K562 (cell line): ENCODE results near the gene MILR1. TPM values are rescaled to one million over a fixed set of nuclear protein-coding genes. Genes with fewer than 3 reads are reported as not detected.

ENCODE experiments used
- ATAC-seq: fragments of 200-7000 bp; cut with Tn5 transposase; 3 replicates; pipeline ENCODE4 v1.9.1; 2020; ENCODE audit warnings: moderate library complexity
- BruUV-seq: library from RNA; stranded (reverse); fragments of 400-500 nt; replicated peaks from 2 replicates; lab custom pipeline; 2021; lab: Mats Ljungman, UMichigan
- CTCF ChIA-PET: fragments of 300-600 bp; formaldehyde crosslinking; extraction: SDS; loops from one replicate; lab custom pipeline; 2021; ENCODE audit warnings: low intra/inter-chr PET ratio; lab: Yijun Ruan, JAX
- POLR2A ChIA-PET: fragments of 300-600, 350-650 bp; sonication (Branson Sonifier 250); formaldehyde crosslinking; extraction: SDS; loops from one replicate; lab custom pipeline; 2021; ENCODE audit warnings: antibody characterized with exemption, inconsistent platforms; lab: Yijun Ruan, JAX
- DNase-seq, 4 experiments: peaks; one replicate each; pipeline versions ENCODE4 v3.0.0 to v3.0.0-alpha.2; 2011 to 2018; ENCODE audit warnings: low spot score in 3 of 4, mixed read lengths in 3 of 4; ENCODE audit errors: extremely low read depth in 1 of 4
- FAIRE-seq: peaks from 2 replicates; lab custom pipeline; 2011; peaks lifted over from hg19 to GRCh38; lab: Jason Lieb, UNC
- H2AFZ ChIP-seq: 2 replicates; pipeline ENCODE4 v1.6.0; 2011; ENCODE audit warnings: low read depth, low read length, control low read depth, inconsistent platforms
- H3K27ac ChIP-seq: fragments of 200-600 bp; 3 replicates; pipeline ENCODE4 v1.8.0; 2011; ENCODE audit warnings: low read depth, mild to moderate bottlenecking, control low read depth, inconsistent platforms, low read length, moderate library complexity, mixed read lengths; ENCODE audit errors: extremely low read depth
- H3K27me3 ChIP-seq, 2 experiments: fragments of 300-600 bp in 1 of 2; 2 replicates in 1 of 2; 3 replicates in 1 of 2; pipeline versions ENCODE4 v1.6.0 to v1.8.0; 2011; ENCODE audit warnings: inconsistent platforms in 2 of 2, low read length in 2 of 2, mild to moderate bottlenecking in 1 of 2, mixed read lengths in 1 of 2, moderate library complexity in 1 of 2; ENCODE audit not compliant: control insufficient read depth in 2 of 2, insufficient read depth in 2 of 2
- H3K36me3 ChIP-seq: fragments of 300-600 bp; 3 replicates; pipeline ENCODE4 v1.8.0; 2011; ENCODE audit warnings: mild to moderate bottlenecking, low read length, inconsistent platforms; ENCODE audit not compliant: control insufficient read depth, insufficient read depth
- H3K4me1 ChIP-seq, 2 experiments: fragments of 200-600 bp in 1 of 2; replicated peaks in 1 of 2; 2 replicates in 1 of 2; 3 replicates in 1 of 2; pipeline versions ENCODE4 v1.5.1 to v1.8.0; 2011; ENCODE audit warnings: inconsistent platforms in 2 of 2, low read length in 2 of 2, mild to moderate bottlenecking in 1 of 2, mixed read lengths in 1 of 2, moderate library complexity in 1 of 2; ENCODE audit not compliant: control insufficient read depth in 2 of 2, insufficient read depth in 2 of 2
- H3K4me2 ChIP-seq: 2 replicates; pipeline ENCODE4 v1.6.1; 2011; ENCODE audit warnings: low read length, control low read depth, inconsistent platforms, mixed read lengths; ENCODE audit not compliant: insufficient read depth
- H3K4me3 ChIP-seq: fragments of 200-600 bp; sonication (generic), shearing (Covaris generic); 2 replicates; pipeline ENCODE4 v1.5.1; 2016; ENCODE audit warnings: control low read depth, inconsistent platforms
- H3K79me2 ChIP-seq: fragments of 200-600 bp; 3 replicates; pipeline ENCODE4 v1.8.0; 2011; ENCODE audit warnings: low read length, inconsistent platforms; ENCODE audit not compliant: control insufficient read depth, insufficient read depth
- H3K9ac ChIP-seq, 2 experiments: 2 replicates each; pipeline versions ENCODE4 v1.6.0 to v1.6.1; 2011; ENCODE audit warnings: low read depth in 2 of 2, low read length in 2 of 2, control low read depth in 1 of 2, inconsistent platforms in 1 of 2, mild to moderate bottlenecking in 1 of 2, mixed read lengths in 1 of 2; ENCODE audit not compliant: insufficient read depth in 1 of 2
- H3K9me1 ChIP-seq: one replicate; pipeline ENCODE4 v1.6.0; 2011; ENCODE audit warnings: inconsistent platforms, mild to moderate bottlenecking, low read length, moderate library complexity; ENCODE audit not compliant: control insufficient read depth, insufficient read depth
- H3K9me3 ChIP-seq: replicated peaks from 2 replicates; pipeline ENCODE4 v1.5.1; 2011; ENCODE audit warnings: low read depth, low read length, inconsistent platforms; ENCODE audit not compliant: control insufficient read depth, insufficient read depth
- H4K20me1 ChIP-seq: replicated peaks from 2 replicates; pipeline ENCODE4 v1.6.1; 2011; ENCODE audit warnings: low read length, inconsistent platforms, mixed read lengths; ENCODE audit not compliant: control insufficient read depth, insufficient read depth
- CEBPB ChIP-seq: fragments of 450-650 bp; IDR thresholded peaks from 2 replicates; pipeline ENCODE4 v1.6.1; 2016; ENCODE audit warnings: missing genetic modification characterization, missing compliant biosample characterization
- CTCF ChIP-seq, 3 experiments: IDR thresholded peaks in 2 of 3; conservative IDR thresholded peaks in 1 of 3; 2 replicates each; pipeline ENCODE4 v1.5.1; 2011 to 2012; ENCODE audit warnings: low read length in 3 of 3, mild to moderate bottlenecking in 3 of 3, control low read depth in 2 of 3, improper control_type of control experiment in 1 of 3, inconsistent platforms in 1 of 3, low read depth in 1 of 3, mixed read lengths in 1 of 3, moderate library complexity in 1 of 3; ENCODE audit not compliant: insufficient read depth in 2 of 3
- EGR1 ChIP-seq: fragments of 450-650 bp; conservative IDR thresholded peaks from 2 replicates; pipeline ENCODE4 v1.6.1; 2017; ENCODE audit warnings: mild to moderate bottlenecking
- KDM2B ChIP-seq: fragments of 250-450 bp; sonication (Bioruptor Pico); IDR thresholded peaks from 2 replicates; pipeline ENCODE4 v1.8.0; 2021; ENCODE audit warnings: mild to moderate bottlenecking, moderate library complexity
- NRF1 ChIP-seq, 2 experiments: fragments of 450-650 bp; IDR thresholded peaks in 1 of 2; conservative IDR thresholded peaks in 1 of 2; 2 replicates each; pipeline ENCODE4 v1.6.1; 2014; ENCODE audit warnings: mild to moderate bottlenecking in 2 of 2
- RAD21 ChIP-seq, 2 experiments: fragments of 250-450 bp in 1 of 2; fragments of 450-650 bp in 1 of 2; sonication (Bioruptor Pico) in 1 of 2; formaldehyde crosslinking in 1 of 2; IDR thresholded peaks in 1 of 2; conservative IDR thresholded peaks in 1 of 2; 2 replicates each; pipeline versions ENCODE4 v1.4.0 to v1.8.0; 2020 to 2022; ENCODE audit warnings: mild to moderate bottlenecking in 2 of 2, moderate library complexity in 1 of 2
- SRSF3 ChIP-seq: fragments of 200-400 bp; formaldehyde crosslinking; IDR thresholded peaks from 2 replicates; pipeline ENCODE4 v1.6.1; 2016; ENCODE audit warnings: mild to moderate bottlenecking, low read length, moderate library complexity; ENCODE audit not compliant: insufficient read depth
- WGBS: fragments of 100-300 bp; shearing (Covaris generic); methylation state at CpG from one replicate; pipeline ENCODE4 v1.1.6; 2016; ENCODE audit warnings: low coverage, mixed read lengths; ENCODE audit not compliant: insufficient coverage; ENCODE audit errors: missing lambda C conversion rate; 5-methylcytosine and 5-hydroxymethylcytosine counted together
- in situ Hi-C: fragments of 300-500 bp; cut with MboI; formaldehyde crosslinking; loops from 4 replicates; pipeline ENCODE4 v1.15.0; 2018; ENCODE audit warnings: inconsistent platforms, mixed read lengths
- intact Hi-C: fragments of 100-400 bp; cut with micrococcal nuclease; formaldehyde crosslinking; loops from 2 replicates; pipeline ENCODE4 v1.14.2; 2022
- polyA plus RNA-seq, 8 experiments: library from polyadenylated mRNA; depleted of rRNA in 4 of 8; stranded (reverse) in 5 of 8; unstranded in 3 of 8; fragments of >200 nt; fragmentation: Nextera tagmentation in 2 of 8; fragmentation: Illumina TruSeq in 1 of 8; extraction: Ambion mirVana in 2 of 8; extraction: Trizol in 1 of 8; gene quantifications; 2 replicates each; pipeline versions ENCODE4 v1.2.1 to v1.2.3, GENCODE V29; 2011 to 2014; ENCODE audit warnings: inconsistent platforms in 1 of 8, missing spikeins in 1 of 8
- total RNA-seq, 7 experiments: library from RNA; depleted of rRNA in 6 of 7; stranded (reverse); fragments of >200 nt in 6 of 7; fragmentation: Illumina TruSeq in 2 of 7; extraction: Trizol in 2 of 7; gene quantifications; 2 replicates each; pipeline versions ENCODE4 v1.2.1 to v1.2.3, GENCODE V29; 2011 to 2021; ENCODE audit warnings: low replicate concordance in 1 of 7

The MILR1 gene
- total and polyA plus RNA-seq, 9 of the 15 experiments (the other 6 are each of a cell fraction or from before 2014, with no cell fraction given), result 3.8 to 14.1 (median 7.1) TPM

- H3K27ac ChIP-seq, result no peak overlapping the region
- no TSS peak for BruUV-seq
- FAIRE-seq (no peak), DNase-seq (no peak), ATAC-seq (no peak)
- H3K27me3 ChIP-seq, result no peaks in the 10 kb centered on the region
- no peaks in the 10 kb centered on the region for H3K79me2 ChIP-seq
- intact Hi-C loops, result no loop called here
- TF ChIP-seq KDM2B (CRISPR knock-in tag) (no peak), NRF1 (conservative IDR thresholded peaks at IDR 0.05 in 1 of 2, IDR thresholded peaks at IDR 0.05 in 1 of 2) (no peak), EGR1 (no peak), CEBPB (0 out of 2 replicates have a peak, but pooled peaks have one; percentile 6)
- H3K9ac ChIP-seq, result no peak overlapping the region
- no peak overlapping the region for H3K4me2 ChIP-seq
- H3K36me3 ChIP-seq, result no peaks in the 10 kb centered on the region
- no peaks in the 10 kb centered on the region for H3K9me1 ChIP-seq
- ChIA-PET POLR2A (no interaction called here), CTCF (no interaction called here)
- H4K20me1 ChIP-seq, result no peaks in the 10 kb centered on the region
- WGBS, result 56% methylated on average over 3 of the region's 3 CpGs
- no peak overlapping the region for H3K4me3 ChIP-seq
- H3K9me3 ChIP-seq, result no peaks in the 10 kb centered on the region
- in situ Hi-C loops, result no loop called here
- no peak overlapping the region for H2AFZ ChIP-seq
- H3K4me1 ChIP-seq, result no peaks in the 10 kb centered on the region
These were observed 22.5 kb downstream of the MILR1 start for GRCh38 chr17:64471440-64471839.

GRCh38 chr17:64472564-64472963, 23.6 kb downstream of the MILR1 start:
- Histone ChIP-seq H3K79me2 (no peaks in the 10 kb centered on the region), H4K20me1 (no peaks in the 10 kb centered on the region), H3K9me3 (no peaks in the 10 kb centered on the region)
- DNase-seq, result no peak
- POLR2A ChIA-PET, result no interaction called here
- no TSS peak for BruUV-seq
- in situ Hi-C loops, result no loop called here
- TF ChIP-seq CTCF (IDR thresholded peaks at IDR 0.05 in 2 of 3, conservative IDR thresholded peaks at IDR 0.05 in 1 of 3; ENCODE audit: insufficient read depth in 2 of 3, low read depth in 1 of 3, low read length in 3 of 3) (peak in 1 of 3 experiments; percentile 3; a peak in 1 of 6 replicates), RAD21 (CRISPR knock-in tag; conservative IDR thresholded peaks at IDR 0.05 in 1 of 2, IDR thresholded peaks at IDR 0.05 in 1 of 2) (0 out of 4 replicates have a peak, but pooled peaks of 1 of the 2 experiments have one; percentile 23), SRSF3 (no peak)
- TF ChIP-seq, all 486 proteins: peak for 2
- Histone ChIP-seq H3K9me1 (no peaks in the 10 kb centered on the region), H3K27me3 (no peaks in the 10 kb centered on the region), H3K4me2 (no peak overlapping the region), H3K36me3 (peaks cover 8% of the 10 kb centered on the region), H3K4me3 (no peak overlapping the region), H3K27ac (no peak overlapping the region), H2AFZ (no peak overlapping the region), H3K9ac (no peak overlapping the region), H3K4me1 (no peaks in the 10 kb centered on the region)
- ATAC-seq, result peak; percentile 50; the same call in 1 of the 3 replicates
- intact Hi-C loops, result no loop called here
- WGBS, result 57% methylated on average over 2 of the region's 2 CpGs
- CTCF ChIA-PET, result no interaction called here
- FAIRE-seq, result no peak
